BE2C (cell line): ENCODE measurements around the gene CXorf58.
"Not testable (repeated sequence)": the region's sequence is repeated elsewhere in the genome, so short reads cannot be mapped to it uniquely, and the experiment has no call there.

ENCODE experiments used
- DNase-seq: peaks from one replicate; pipeline ENCODE4 v3.0.0-alpha.2; 2020
- H3K27me3 ChIP-seq: fragments of 250-450 bp; sonication (Bioruptor Pico); 2 replicates; pipeline ENCODE4 v1.5.1; 2020; ENCODE audit warnings: mild to moderate bottlenecking
- H3K36me3 ChIP-seq: fragments of 250-450 bp; sonication (Bioruptor Pico); 2 replicates; pipeline ENCODE4 v1.5.1; 2020; ENCODE audit warnings: mild to moderate bottlenecking
- H3K4me1 ChIP-seq: fragments of 250-450 bp; sonication (Bioruptor Pico); 2 replicates; pipeline ENCODE4 v1.5.1; 2020
- H3K4me3 ChIP-seq: 2 replicates; pipeline ENCODE4 v1.5.1; 2011; ENCODE audit warnings: low read depth, low read length
- H3K9me3 ChIP-seq: fragments of 250-450 bp; sonication (Bioruptor Pico); 2 replicates; pipeline ENCODE4 v1.5.1; 2020
- TF ChIP-seq, protein P1 (sequence below): IDR thresholded peaks from 2 replicates; pipeline ENCODE4 v1.5.1; 2012; ENCODE audit warnings: mild to moderate bottlenecking, low read depth, low read length

CXorf58 gene

DNA sequence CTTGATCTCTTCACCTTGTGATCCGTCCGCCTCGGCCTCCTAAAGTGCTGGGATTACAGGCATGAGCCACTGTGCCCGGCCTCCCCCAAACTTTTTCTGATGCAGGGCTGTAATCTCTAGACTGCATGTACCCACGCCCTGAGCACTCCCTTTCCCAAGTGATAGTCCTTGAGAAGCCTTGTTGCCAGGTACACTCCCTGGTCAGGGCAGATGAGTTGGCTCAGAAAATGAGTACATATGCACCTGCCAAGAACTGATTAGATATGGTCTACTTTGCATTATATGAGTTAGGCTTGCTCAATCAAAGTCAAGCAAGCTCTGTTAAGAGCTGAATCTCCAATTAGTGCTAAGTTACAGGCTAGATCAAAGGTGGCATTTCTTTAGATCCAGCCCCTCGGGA, 20.4 kb upstream of the CXorf58 start:
- H3K9me3 ChIP-seq, result no peaks in the 10 kb centered on the region
- H3K4me1 ChIP-seq, result no peaks in the 10 kb centered on the region
- no peak overlapping the region for H3K4me3 ChIP-seq
- TF ChIP-seq, protein P1, sequence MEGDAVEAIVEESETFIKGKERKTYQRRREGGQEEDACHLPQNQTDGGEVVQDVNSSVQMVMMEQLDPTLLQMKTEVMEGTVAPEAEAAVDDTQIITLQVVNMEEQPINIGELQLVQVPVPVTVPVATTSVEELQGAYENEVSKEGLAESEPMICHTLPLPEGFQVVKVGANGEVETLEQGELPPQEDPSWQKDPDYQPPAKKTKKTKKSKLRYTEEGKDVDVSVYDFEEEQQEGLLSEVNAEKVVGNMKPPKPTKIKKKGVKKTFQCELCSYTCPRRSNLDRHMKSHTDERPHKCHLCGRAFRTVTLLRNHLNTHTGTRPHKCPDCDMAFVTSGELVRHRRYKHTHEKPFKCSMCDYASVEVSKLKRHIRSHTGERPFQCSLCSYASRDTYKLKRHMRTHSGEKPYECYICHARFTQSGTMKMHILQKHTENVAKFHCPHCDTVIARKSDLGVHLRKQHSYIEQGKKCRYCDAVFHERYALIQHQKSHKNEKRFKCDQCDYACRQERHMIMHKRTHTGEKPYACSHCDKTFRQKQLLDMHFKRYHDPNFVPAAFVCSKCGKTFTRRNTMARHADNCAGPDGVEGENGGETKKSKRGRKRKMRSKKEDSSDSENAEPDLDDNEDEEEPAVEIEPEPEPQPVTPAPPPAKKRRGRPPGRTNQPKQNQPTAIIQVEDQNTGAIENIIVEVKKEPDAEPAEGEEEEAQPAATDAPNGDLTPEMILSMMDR, result no peak
- no peaks in the 10 kb centered on the region for H3K27me3 ChIP-seq
- no peak for DNase-seq
- no peaks in the 10 kb centered on the region for H3K36me3 ChIP-seq

DNA sequence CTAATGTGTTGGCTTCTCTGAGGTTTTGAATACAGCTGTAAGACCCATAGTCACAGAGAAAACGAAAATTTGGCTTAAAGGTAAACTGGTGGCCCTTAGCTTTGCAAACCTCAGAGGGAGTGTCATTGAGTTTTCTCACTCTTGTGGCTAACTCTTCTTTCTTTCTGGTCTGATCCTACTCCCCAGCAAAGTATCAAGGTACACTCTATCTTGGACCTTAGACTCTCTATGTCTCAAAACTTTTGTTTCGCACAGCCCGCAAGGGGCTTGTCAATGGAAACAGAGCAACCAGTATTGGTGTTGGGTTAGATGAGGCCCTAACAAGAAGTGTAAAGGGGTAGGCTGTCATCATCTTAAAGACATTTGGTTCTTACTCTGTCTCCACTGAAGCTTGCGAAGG, 19.9 kb upstream of the CXorf58 start:
- no peaks in the 10 kb centered on the region for H3K4me1 ChIP-seq
- TF ChIP-seq, protein P1, result no peak
- H3K27me3 ChIP-seq, result no peaks in the 10 kb centered on the region

DNA sequence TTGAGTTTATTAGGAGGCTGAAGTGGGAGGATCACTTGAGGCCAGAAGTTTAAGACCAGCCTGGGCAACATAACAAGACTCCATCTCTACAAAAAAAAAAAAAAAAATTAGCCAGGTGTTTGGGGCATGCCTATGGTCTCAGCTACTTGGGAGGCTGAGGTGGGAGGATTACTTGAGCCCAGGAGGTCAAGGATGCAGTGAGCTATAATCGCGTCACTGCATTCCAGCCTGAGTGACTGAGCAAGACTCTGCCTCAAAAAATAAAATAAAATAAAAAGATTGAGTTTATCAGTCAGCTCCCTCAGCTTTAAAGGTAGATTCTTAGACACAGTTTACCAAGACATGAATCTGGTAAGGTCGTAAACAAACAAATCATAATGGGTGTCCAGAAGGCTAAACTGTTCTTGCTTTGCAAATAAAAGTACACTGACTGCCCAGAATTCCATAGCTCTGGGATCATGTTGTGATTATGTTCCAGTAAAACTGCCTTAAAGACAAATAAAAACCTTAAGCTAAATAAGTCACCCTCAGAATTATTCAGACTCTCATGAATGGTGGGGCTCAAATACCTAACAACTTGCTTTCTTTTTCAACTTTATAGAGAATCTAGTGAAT, 18.8 kb upstream of the CXorf58 start:
- Histone ChIP-seq H3K4me1 (no peaks in the 10 kb centered on the region), H3K27me3 (no peaks in the 10 kb centered on the region), H3K4me3 (no peak overlapping the region), H3K36me3 (no peaks in the 10 kb centered on the region), H3K9me3 (no peaks in the 10 kb centered on the region)
- TF ChIP-seq, protein P1, result no peak
- no peak for DNase-seq

More for the DNA sequence above, 19.9 kb upstream of the CXorf58 start:
- Histone ChIP-seq H3K9me3 (no peaks in the 10 kb centered on the region), H3K4me3 (no peak overlapping the region), H3K36me3 (no peaks in the 10 kb centered on the region)
- no peak for DNase-seq

DNA sequence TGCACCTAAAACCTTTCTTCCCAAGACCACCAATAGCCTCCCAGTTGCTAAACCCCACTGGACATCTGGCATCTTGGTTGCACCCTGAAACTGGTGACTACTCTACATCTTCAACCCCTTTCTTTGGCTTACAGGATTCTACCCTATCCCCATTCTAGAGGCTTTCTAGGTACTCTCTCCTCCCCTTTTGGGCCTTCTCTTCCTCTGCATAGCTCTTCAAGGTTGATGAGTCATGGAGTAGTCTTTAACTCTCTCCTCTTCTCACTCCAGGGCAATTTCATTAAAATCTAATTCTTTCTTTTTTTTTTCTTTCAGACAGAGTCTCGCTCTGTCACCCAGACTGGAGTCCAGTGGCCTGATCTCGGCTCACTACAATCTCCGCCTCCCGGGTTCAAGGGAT, 16.9 kb upstream of the CXorf58 start:
- Histone ChIP-seq H3K4me3 (no peak overlapping the region), H3K36me3 (no peaks in the 10 kb centered on the region), H3K27me3 (no peaks in the 10 kb centered on the region), H3K9me3 (no peaks in the 10 kb centered on the region), H3K4me1 (no peaks in the 10 kb centered on the region)
- DNase-seq, result no peak
- TF ChIP-seq, protein P1, result no peak

DNA sequence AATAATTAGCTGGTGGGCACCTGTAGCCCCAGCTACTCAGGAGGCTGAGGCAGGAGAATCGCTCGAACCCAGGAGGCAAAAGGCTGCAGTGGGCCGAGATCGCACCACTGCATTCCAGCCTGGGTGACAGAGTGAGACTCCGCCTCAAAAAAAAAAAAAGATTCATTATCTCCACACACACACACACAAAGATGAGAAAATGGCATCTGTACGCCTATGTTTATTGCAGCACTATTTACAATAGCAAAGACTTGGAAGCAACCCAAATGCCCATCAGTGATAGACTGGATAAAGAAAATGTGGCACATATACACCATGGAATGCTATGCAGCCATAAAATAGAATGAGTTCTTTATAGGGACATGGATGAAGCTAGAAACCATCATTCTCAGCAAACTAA, 12.8 kb upstream of the CXorf58 start:
- H3K36me3 ChIP-seq, H3K27me3 ChIP-seq, DNase-seq, H3K9me3 ChIP-seq, H3K4me3 ChIP-seq, H3K4me1 ChIP-seq: not testable (repeated sequence)

DNA sequence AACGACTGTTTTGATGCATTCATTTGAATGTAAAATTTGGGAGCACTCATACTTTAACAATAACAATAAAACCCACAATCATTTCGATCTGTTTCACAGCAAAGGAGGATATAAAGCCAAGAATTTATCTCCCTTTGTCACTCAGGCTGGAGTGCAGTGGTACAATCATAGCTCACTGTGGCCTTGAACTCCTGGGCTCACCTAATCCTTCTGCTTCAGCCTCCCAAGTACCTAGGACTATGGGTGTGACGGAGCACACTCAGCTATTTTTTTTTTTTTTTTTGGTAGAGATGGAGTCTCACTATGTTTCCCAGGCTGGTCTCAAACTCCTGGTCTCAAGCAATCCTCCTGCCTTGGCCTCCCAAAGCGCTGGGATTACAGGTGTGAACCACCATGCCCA, 11.3 kb upstream of the CXorf58 start:
- not testable (repeated sequence) for H3K36me3 ChIP-seq, H3K9me3 ChIP-seq, H3K4me1 ChIP-seq, H3K4me3 ChIP-seq, H3K27me3 ChIP-seq, DNase-seq

DNA sequence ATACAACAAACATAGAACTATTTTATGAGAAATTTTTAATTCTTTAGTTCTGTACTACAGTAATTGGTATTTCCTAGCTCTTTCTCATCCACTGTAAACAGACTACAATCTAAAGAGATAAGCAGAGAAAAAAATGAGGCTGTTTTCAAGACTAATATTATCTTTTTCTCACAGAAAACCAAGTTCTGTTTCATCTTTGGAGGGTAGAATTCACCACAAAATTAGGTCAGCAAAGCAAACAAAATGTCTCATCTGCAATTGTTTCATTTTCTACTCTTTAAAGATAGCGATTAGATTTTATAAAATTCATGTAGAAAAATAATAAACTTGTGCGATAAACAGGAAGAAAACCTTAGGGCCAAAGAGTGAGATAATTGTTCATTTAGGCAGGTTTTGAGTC, 10.8 kb upstream of the CXorf58 start:
- Histone ChIP-seq H3K4me1 (no peaks in the 10 kb centered on the region), H3K36me3 (no peaks in the 10 kb centered on the region), H3K4me3 (no peak overlapping the region), H3K9me3 (no peaks in the 10 kb centered on the region), H3K27me3 (no peaks in the 10 kb centered on the region)
- no peak for DNase-seq
- TF ChIP-seq, protein P1, result no peak
